ENCODE results near the gene QSOX2. TPM values are rescaled to one million over a fixed set of nuclear protein-coding genes. Genes with fewer than 3 reads are reported as not detected.

Gene QSOX2
- total RNA-seq, 2 donors from 2014 or later, result 7.2 to 13.5 TPM

- no peaks in the 10 kb centered on the region for H3K9me3 ChIP-seq
- no peak for TF ChIP-seq CTCF (IDR thresholded peaks at IDR 0.05)
- H3K27ac ChIP-seq, result no peak overlapping the region
- H3K27me3 ChIP-seq (replicated peaks; ENCODE audit: insufficient read depth), result no peaks in the 10 kb centered on the region
- ATAC-seq (ENCODE audit: insufficient number of reproducible peaks, low FRiP score, low read depth) (no peak), DNase-seq (ENCODE audit: low spot score) (no peak)
- H3K36me3 ChIP-seq, result no peaks in the 10 kb centered on the region
- no peak overlapping the region for H3K4me3 ChIP-seq
- H3K4me1 ChIP-seq (ENCODE audit: control insufficient read depth in 1 of 2, low read depth in 2 of 2), result peaks cover 0 to 6% of the 10 kb centered on the region in 2 donors
Measured at GRCh38 chr9:136278221-136278620, 32.6 kb upstream of the QSOX2 start.

GRCh38 chr9:136277746-136278145, 32.1 kb upstream of the QSOX2 start:
- Histone ChIP-seq H3K27ac (no peak overlapping the region), H3K27me3 (replicated peaks; ENCODE audit: insufficient read depth) (no peaks in the 10 kb centered on the region), H3K4me1 (ENCODE audit: control insufficient read depth in 1 of 2, low read depth in 2 of 2) (peaks cover 0 to 2% of the 10 kb centered on the region in 2 donors), H3K9me3 (no peaks in the 10 kb centered on the region), H3K36me3 (no peaks in the 10 kb centered on the region), H3K4me3 (no peak overlapping the region)
- no peak for TF ChIP-seq CTCF (IDR thresholded peaks at IDR 0.05)
- DNase-seq (ENCODE audit: low spot score) (no peak), ATAC-seq (ENCODE audit: insufficient number of reproducible peaks, low FRiP score, low read depth) (no peak)

- DNase-seq (ENCODE audit: low spot score) (no peak), ATAC-seq (ENCODE audit: insufficient number of reproducible peaks, low FRiP score, low read depth) (no peak)
- no peak for TF ChIP-seq CTCF (IDR thresholded peaks at IDR 0.05)
- Histone ChIP-seq H3K9me3 (no peaks in the 10 kb centered on the region), H3K27me3 (replicated peaks; ENCODE audit: insufficient read depth) (no peaks in the 10 kb centered on the region), H3K4me3 (no peak overlapping the region), H3K4me1 (ENCODE audit: control insufficient read depth in 1 of 2, low read depth in 2 of 2) (no peaks in the 10 kb centered on the region), H3K27ac (no peak overlapping the region), H3K36me3 (no peaks in the 10 kb centered on the region)
Measured at GRCh38 chr9:136276716-136277115, 31.1 kb upstream of the QSOX2 start.

GRCh38 chr9:136275655-136276429, 30.2 kb upstream of the QSOX2 start:
- DNase-seq (ENCODE audit: low spot score) (no peak), ATAC-seq (ENCODE audit: insufficient number of reproducible peaks, low FRiP score, low read depth) (no peak)
- Histone ChIP-seq H3K27ac (no peak overlapping the region), H3K9me3 (no peaks in the 10 kb centered on the region), H3K27me3 (replicated peaks; ENCODE audit: insufficient read depth) (no peaks in the 10 kb centered on the region), H3K36me3 (no peaks in the 10 kb centered on the region), H3K4me3 (no peak overlapping the region), H3K4me1 (ENCODE audit: control insufficient read depth in 1 of 2, low read depth in 2 of 2) (no peaks in the 10 kb centered on the region)
- TF ChIP-seq CTCF (IDR thresholded peaks at IDR 0.05), result no peak

- Histone ChIP-seq H3K4me3 (no peak overlapping the region), H3K36me3 (no peaks in the 10 kb centered on the region), H3K27ac (no peak overlapping the region), H3K27me3 (replicated peaks; ENCODE audit: insufficient read depth) (no peaks in the 10 kb centered on the region), H3K9me3 (no peaks in the 10 kb centered on the region), H3K4me1 (ENCODE audit: control insufficient read depth in 1 of 2, low read depth in 2 of 2) (no peaks in the 10 kb centered on the region)
- no peak for TF ChIP-seq CTCF (IDR thresholded peaks at IDR 0.05)
- no peak for DNase-seq (ENCODE audit: low spot score)
- no peak for ATAC-seq (ENCODE audit: insufficient number of reproducible peaks, low FRiP score, low read depth)
Measured at GRCh38 chr9:136274786-136275654, 29.4 kb upstream of the QSOX2 start.
